Measurements from ENCODE around the gene RTP3.
A peak's percentile ranks its signal among the peaks of the same experiment; 100 is the strongest.
"Not testable (repeated sequence)": the region's sequence is repeated elsewhere in the genome, so short reads cannot be mapped to it uniquely, and the experiment has no call there.

The RTP3 gene

GRCh38 chr3:46491089-46492070 lies 6.4 kb upstream of the RTP3 start:
- no peak for DNase-seq

- DNase-seq, result no peak
Measured at GRCh38 chr3:46492890-46493547, 4.8 kb upstream of the RTP3 start.

- not testable (repeated sequence) for DNase-seq
Measured at GRCh38 chr3:46494491-46494890, 3.3 kb upstream of the RTP3 start.

GRCh38 chr3:46495901-46496456 lies 1.8 kb upstream of the RTP3 start:
- DNase-seq, result no peak

- peak; percentile 49 for DNase-seq
Measured at GRCh38 chr3:46496746-46497555, 825 bp upstream of the RTP3 start.

- no peak for DNase-seq
Measured at GRCh38 chr3:46498916-46499519, 1.2 kb downstream of the RTP3 start.

- no peak for DNase-seq
Measured at GRCh38 chr3:46500656-46501635, 3.2 kb downstream of the RTP3 start.

- DNase-seq, result no peak
Measured at GRCh38 chr3:46501702-46502101, 3.9 kb downstream of the RTP3 start.

GRCh38 chr3:46503200-46503874 lies 5.6 kb downstream of the RTP3 start:
- DNase-seq, result no peak

- DNase-seq, result peak; percentile 62
Measured at GRCh38 chr3:46504789-46505188, 7.0 kb downstream of the RTP3 start.

GRCh38 chr3:46505953-46506352 lies 8.2 kb downstream of the RTP3 start:
- no peak for DNase-seq

- no peak for DNase-seq
Measured at GRCh38 chr3:46506526-46506925, 8.8 kb downstream of the RTP3 start.

- DNase-seq, result no peak
Measured at GRCh38 chr3:46508850-46509591, 11.2 kb downstream of the RTP3 start.

GRCh38 chr3:46509661-46510187 lies 11.9 kb downstream of the RTP3 start:
- DNase-seq, result no peak

- DNase-seq, result no peak
Measured at GRCh38 chr3:46512191-46512749, 14.5 kb downstream of the RTP3 start.

- DNase-seq, result no peak
Measured at GRCh38 chr3:46516521-46516920, 18.7 kb downstream of the RTP3 start.

- no peak for DNase-seq
Measured at GRCh38 chr3:46517016-46517783, 19.4 kb downstream of the RTP3 start.

GRCh38 chr3:46517784-46518181 lies 20.0 kb downstream of the RTP3 start:
- no peak for DNase-seq
